BE2C (cell line): Measurements from ENCODE around the gene RAD52.

Experiments used
- DNase-seq: peaks from one replicate; pipeline ENCODE4 v3.0.0-alpha.2; 2020
- H3K27me3 ChIP-seq: fragments of 250-450 bp; sonication (Bioruptor Pico); 2 replicates; pipeline ENCODE4 v1.5.1; 2020; ENCODE audit warnings: mild to moderate bottlenecking
- H3K36me3 ChIP-seq: fragments of 250-450 bp; sonication (Bioruptor Pico); 2 replicates; pipeline ENCODE4 v1.5.1; 2020; ENCODE audit warnings: mild to moderate bottlenecking
- H3K4me1 ChIP-seq: fragments of 250-450 bp; sonication (Bioruptor Pico); 2 replicates; pipeline ENCODE4 v1.5.1; 2020
- H3K4me3 ChIP-seq: 2 replicates; pipeline ENCODE4 v1.5.1; 2011; ENCODE audit warnings: low read depth, low read length
- H3K9me3 ChIP-seq: fragments of 250-450 bp; sonication (Bioruptor Pico); 2 replicates; pipeline ENCODE4 v1.5.1; 2020
- CTCF ChIP-seq: IDR thresholded peaks from 2 replicates; pipeline ENCODE4 v1.5.1; 2012; ENCODE audit warnings: mild to moderate bottlenecking, low read depth, low read length

Gene RAD52

GRCh38 chr12:991350-992333 lies 42.1 kb upstream of the RAD52 start:
- Histone ChIP-seq H3K27me3 (no peaks in the 10 kb centered on the region), H3K4me3 (peak overlapping the region; percentile 82), H3K36me3 (no peaks in the 10 kb centered on the region), H3K9me3 (no peaks in the 10 kb centered on the region), H3K4me1 (peaks cover 17% of the 10 kb centered on the region)
- no peak for DNase-seq
- TF ChIP-seq CTCF, result no peak

- H3K4me1 ChIP-seq, result peaks cover 17% of the 10 kb centered on the region
- TF ChIP-seq CTCF, result no peak
- H3K4me3 ChIP-seq, result peak within 1 kb of the TSS; percentile 82
- H3K36me3 ChIP-seq, result no peaks in the 10 kb centered on the region
- H3K9me3 ChIP-seq, result no peaks in the 10 kb centered on the region
- peak; percentile 93 for DNase-seq
- H3K27me3 ChIP-seq, result no peaks in the 10 kb centered on the region
These were observed 41.3 kb upstream of the RAD52 start, which contains the start of gene ERC1 for GRCh38 chr12:990661-991349. TSS of gene ERC1 (plus strand) at chr12:991223. CDS start at chr12:1027904, 36,681 bp downstream.

GRCh38 chr12:989751-990660 lies 40.5 kb upstream of the RAD52 start:
- H3K9me3 ChIP-seq, result no peaks in the 10 kb centered on the region
- peak overlapping the region; percentile 65 for H3K4me3 ChIP-seq
- peak; percentile 32 for TF ChIP-seq CTCF
- peaks cover 17% of the 10 kb centered on the region for H3K4me1 ChIP-seq
- no peaks in the 10 kb centered on the region for H3K36me3 ChIP-seq
- H3K27me3 ChIP-seq, result no peaks in the 10 kb centered on the region
- DNase-seq, result peak; percentile 69

GRCh38 chr12:989051-989450 lies 39.6 kb upstream of the RAD52 start:
- Histone ChIP-seq H3K9me3 (no peaks in the 10 kb centered on the region), H3K27me3 (no peaks in the 10 kb centered on the region), H3K4me3 (peak overlapping the region; percentile 65), H3K4me1 (peaks cover 17% of the 10 kb centered on the region), H3K36me3 (no peaks in the 10 kb centered on the region)
- TF ChIP-seq CTCF, result no peak
- DNase-seq, result no peak

GRCh38 chr12:988646-989045 lies 39.2 kb upstream of the RAD52 start:
- H3K27me3 ChIP-seq, result no peaks in the 10 kb centered on the region
- no peaks in the 10 kb centered on the region for H3K36me3 ChIP-seq
- peaks cover 17% of the 10 kb centered on the region for H3K4me1 ChIP-seq
- no peaks in the 10 kb centered on the region for H3K9me3 ChIP-seq
- TF ChIP-seq CTCF, result no peak
- no peak overlapping the region for H3K4me3 ChIP-seq
- no peak for DNase-seq
